HG02943 (cell line): Measurements from ENCODE around the gene GNA15.
"Not testable (repeated sequence)": the region's sequence is repeated elsewhere in the genome, so short reads cannot be mapped to it uniquely, and the experiment has no call there.

Source experiments
- ATAC-seq: cut with Tn5 transposase; IDR thresholded peaks from one replicate; pipeline ENCODE4 v1.9.1; 2021; ENCODE audit warnings: mild to moderate bottlenecking, low read depth, moderate library complexity; ENCODE audit not compliant: unreplicated experiment

The GNA15 gene, protein sequence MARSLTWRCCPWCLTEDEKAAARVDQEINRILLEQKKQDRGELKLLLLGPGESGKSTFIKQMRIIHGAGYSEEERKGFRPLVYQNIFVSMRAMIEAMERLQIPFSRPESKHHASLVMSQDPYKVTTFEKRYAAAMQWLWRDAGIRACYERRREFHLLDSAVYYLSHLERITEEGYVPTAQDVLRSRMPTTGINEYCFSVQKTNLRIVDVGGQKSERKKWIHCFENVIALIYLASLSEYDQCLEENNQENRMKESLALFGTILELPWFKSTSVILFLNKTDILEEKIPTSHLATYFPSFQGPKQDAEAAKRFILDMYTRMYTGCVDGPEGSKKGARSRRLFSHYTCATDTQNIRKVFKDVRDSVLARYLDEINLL

DNA sequence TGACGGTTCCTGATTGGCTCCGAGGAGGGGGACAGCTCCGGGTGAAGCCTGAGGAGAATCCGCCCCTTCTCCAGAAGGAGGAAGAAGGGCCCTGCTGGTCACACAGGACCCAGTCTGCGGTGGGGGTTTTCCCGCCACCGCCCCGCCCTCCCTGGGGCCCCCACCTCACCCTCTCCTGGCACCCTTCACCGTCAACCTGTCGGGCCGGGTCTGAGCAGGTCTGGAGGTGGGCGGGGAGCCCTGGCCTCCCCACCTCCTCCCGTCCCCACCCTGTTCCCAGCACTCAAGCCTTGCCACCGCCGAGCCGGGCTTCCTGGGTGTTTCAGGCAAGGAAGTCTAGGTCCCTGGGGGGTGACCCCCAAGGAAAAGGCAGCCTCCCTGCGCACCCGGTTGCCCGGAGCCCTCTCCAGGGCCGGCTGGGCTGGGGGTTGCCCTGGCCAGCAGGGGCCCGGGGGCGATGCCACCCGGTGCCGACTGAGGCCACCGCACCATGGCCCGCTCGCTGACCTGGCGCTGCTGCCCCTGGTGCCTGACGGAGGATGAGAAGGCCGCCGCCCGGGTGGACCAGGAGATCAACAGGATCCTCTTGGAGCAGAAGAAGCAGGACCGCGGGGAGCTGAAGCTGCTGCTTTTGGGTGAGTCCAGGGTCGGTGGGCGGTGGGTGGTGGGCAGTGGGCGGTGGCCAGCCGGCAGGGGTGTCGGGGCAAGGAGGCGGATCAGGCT lies at the start of gene GNA15:
Gene GNA15 (plus strand): TSS at position 73 of the 723 bp plus-strand sequence. CDS start 418 bp downstream, at position 491.
- ATAC-seq, result no peak

DNA sequence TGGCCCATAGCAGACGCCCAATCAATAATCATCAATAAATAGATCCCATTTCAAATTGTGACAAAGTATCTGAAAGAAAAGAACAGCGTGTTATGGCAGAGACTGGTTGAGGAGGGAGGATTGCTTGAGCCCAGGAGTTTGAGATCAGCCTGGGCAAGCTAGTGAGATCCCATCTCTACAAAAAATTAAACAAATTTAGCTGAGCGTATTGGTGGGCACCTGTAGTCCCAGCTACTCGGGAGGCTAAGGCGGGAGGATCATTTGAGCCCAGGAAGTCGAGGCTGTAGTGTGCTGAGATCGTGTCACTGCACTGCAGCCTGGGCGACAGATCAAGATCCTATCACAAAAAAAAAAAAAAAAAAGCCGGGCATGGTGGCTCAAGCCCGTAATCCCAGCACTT lies 48.1 kb upstream of the GNA15 start:
- no peak for ATAC-seq

DNA sequence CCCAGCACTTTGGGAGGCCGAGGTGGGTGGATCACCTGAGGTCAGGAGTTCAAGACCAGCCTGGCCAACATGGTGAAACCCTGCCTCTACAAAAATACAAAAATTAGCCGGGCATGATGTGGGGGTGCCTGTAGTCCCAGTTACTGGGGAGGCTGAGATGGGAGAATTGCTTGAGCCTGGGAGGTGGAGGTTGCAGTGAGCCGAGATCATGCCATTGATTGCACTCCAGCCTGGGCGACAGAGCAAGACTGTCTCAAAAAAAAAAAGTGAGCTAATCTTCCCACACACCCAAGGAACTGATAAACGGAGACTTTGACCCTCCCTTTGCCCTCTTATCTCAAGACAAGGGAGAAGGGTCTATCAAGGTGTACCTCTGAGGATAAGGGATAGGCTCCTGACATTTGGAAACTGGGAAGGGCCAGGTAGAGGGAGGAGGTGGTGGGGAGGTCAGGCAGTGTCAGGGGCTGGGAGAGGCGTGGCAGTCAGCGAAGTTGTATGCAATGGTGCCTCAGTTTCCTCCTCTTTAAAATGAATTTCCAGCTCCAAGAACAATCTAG lies 46.5 kb upstream of the GNA15 start:
- ATAC-seq, result not testable (repeated sequence)

DNA sequence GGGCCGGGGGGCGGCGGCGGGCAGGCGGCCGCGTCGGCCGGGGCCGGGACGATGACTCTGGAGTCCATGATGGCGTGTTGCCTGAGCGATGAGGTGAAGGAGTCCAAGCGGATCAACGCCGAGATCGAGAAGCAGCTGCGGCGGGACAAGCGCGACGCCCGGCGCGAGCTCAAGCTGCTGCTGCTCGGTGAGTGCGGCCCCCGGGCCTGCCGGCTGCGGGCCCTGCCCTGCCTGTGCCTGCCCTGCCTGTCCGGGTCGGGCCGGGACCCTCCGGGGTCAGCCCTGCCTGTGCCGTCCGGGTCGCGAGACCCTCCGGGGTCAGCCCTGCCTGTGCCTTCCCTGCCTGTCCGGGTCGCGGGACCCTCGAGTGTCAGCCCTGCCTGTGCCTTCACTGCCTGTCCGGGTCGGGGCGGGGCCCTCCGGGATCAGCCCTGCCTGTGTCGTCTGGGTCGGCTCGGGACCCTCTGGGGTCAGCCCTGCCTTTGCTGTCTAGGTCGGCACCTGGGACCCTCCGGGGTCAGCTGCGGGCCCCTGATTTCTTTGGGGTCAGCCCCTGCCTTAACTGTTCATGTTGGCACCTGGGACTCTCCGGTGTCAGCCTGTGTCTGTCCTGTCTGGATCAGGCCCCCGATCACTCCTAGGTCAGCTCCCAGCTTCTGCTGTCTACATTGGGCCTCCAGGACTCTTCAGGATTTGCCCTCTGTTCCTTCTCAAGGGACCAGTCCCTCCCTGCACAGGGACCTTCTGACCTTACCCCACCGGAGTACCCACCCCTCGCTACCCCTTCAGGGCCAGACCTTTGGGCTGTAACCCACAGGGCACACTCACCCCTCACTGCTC lies 41.0 kb upstream of the GNA15 start:
- ATAC-seq, result no peak

DNA sequence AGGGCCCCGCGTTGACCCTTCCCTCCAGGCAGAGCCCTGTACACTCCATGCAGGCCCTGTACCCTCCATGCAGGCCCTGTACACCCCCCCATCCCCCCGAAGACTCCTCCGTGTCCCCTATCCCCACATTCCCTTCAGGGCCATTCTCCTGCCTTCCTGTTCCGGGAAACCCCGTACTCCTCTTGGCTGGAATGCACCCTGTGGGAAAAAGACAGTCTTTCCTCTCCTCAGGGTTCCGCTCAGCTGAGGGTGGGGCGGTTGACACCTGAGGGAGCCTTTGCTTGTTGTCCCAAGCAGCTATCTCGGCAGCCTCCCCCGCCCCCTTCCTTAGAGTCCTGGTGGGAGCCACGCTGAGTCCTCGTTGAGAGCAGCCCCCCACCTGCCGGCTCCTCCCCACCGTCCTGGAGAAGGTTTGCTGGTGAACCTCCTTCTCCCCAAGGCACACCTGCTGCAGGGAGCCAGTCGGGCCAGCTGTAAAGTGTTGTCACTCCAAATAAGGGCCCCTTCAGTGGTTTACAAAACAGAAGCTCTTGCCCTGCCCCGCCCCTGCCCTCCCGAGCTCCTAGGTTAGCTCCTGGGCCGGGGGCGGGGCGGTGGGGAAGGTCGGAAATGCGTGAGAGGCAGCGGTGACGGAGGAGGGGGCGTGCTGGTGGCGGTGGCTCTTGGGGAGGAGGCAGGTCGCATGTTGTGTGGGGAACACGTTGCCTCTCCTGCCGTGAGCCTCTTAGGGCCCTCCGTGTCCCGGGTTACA lies 40.2 kb upstream of the GNA15 start:
- ATAC-seq, result no peak

DNA sequence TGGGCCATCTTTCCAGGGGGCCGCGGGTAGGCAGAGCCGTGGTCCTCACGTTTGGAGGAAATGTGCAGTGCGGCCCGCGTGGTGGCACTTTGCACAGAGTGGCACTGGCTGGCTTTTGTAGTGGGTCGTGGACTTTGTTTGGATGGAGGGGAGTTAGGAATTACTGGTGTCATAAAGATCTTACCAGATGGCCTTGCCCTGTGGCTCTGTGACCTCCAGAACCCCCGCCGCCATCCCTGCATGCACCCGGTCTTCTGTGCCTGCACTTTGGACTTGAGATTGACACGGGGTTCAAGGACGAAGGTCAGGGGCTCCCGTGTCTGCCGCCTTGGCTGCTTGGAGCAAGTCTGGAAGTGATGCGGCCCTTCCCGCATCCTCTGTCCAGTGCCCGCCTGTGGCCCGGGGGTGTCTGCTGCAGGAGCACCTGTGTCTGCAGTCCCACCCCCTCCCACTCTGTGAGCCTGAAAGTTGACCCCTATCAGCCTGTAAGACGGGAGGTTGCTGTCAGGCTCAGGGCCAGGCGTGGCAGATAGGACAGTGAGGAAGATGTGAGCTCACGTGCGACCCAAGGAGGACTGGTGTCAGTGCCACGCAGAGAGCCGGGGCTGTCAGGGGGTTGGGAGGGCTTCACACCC lies 39.4 kb upstream of the GNA15 start:
- ATAC-seq, result no peak

DNA sequence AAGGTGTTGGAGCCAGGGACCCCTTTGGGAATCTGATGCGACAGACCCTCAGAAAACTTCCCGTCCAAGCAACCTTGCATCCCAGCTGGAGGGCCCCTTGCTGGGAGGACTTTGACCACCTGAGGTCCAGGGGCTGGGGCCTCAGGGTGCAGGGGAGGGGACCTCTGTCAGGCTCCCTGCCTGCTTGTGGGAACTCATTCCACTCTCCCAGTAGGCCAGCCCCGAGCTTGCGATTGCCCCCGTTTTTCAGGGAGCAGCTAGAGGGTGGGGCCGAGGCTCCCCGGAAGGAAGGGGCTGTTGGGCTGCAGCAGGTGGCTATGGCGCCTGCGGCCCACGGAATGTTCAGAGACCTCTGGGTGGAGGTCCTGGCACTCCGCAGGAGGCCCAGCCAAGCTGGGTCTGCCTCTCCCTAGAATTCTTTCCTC lies 38.9 kb upstream of the GNA15 start:
- ATAC-seq, result no peak

DNA sequence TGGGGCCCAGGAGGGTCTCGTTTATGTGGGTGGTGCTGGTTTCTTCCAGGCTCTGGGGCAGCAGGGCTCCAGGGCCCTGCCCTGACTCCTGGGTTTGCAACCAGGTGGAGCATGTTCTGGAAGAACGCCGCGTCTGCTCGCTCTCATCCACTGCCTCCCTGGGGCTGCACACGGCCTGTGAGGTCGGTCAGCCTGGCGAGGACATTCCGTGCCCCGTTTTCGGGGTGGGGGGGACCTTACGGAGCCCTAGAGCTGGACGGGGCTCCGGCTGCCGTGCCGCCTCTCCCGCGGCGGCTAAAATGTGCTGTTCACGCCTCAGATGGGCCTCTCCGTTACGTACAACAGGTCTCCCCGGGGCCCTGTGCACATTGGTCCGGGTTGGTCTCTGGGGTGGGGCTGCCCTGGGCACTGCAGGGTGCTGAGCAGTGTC lies 38.4 kb upstream of the GNA15 start:
- no peak for ATAC-seq

DNA sequence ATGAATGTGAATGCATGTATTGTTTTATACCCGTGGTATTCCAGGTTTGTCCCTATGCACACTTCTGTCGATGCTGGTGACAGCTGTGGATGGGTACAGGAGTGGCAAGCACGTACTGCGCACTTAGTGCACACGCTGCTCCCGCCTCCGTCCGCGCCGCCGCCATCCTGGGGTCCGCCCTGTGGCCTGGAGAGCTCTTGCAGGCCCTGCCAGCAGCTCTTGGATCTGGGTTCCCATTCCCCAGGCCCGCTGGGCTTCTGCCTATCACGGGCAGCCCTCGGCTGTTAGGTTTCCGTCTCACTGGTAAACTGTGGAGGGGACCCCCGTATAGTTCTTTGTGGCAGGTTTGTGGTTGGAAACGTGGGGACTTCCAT lies 37.7 kb upstream of the GNA15 start:
- ATAC-seq, result no peak

DNA sequence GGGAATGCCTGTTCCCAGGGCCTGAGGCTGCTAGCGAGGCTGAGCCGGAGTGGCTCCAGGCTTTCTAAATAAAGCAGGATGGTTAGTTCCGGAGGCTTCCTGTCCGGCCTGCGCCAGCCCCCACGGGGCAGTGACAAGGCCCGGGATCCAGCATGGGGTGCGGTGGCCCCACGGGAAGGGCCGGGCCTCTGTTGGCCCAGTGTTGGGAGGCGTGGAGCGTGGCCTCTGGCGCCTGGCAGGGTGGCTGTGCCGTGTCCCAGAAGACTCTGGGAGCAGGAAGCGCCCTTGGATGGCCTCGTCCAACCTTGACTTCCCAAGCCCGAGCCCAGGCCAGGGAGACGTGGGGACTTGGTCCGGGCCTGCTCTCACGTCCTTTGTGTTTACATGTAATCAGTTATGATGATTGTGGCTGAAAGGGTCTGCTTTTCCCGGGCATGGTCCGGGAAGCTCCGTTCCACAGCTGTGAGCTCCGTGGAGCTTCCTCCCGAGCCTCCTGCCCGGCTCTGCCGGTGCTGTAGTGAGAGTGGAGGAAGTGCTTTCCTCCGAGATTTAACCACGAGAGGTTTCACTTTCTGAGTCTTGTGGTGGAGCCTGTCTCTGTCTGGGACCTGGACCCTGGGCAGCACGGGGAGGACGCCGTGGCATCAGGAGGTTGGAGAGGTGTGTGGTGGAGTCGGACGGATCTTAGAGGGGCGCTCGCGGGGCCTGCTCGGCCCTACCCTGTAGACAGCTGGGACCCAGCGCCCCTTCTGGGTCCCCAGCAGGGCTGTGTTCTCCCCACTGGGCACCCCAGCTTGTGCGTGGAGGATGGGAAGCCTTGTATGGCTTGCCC lies 37.1 kb upstream of the GNA15 start:
- no peak for ATAC-seq

DNA sequence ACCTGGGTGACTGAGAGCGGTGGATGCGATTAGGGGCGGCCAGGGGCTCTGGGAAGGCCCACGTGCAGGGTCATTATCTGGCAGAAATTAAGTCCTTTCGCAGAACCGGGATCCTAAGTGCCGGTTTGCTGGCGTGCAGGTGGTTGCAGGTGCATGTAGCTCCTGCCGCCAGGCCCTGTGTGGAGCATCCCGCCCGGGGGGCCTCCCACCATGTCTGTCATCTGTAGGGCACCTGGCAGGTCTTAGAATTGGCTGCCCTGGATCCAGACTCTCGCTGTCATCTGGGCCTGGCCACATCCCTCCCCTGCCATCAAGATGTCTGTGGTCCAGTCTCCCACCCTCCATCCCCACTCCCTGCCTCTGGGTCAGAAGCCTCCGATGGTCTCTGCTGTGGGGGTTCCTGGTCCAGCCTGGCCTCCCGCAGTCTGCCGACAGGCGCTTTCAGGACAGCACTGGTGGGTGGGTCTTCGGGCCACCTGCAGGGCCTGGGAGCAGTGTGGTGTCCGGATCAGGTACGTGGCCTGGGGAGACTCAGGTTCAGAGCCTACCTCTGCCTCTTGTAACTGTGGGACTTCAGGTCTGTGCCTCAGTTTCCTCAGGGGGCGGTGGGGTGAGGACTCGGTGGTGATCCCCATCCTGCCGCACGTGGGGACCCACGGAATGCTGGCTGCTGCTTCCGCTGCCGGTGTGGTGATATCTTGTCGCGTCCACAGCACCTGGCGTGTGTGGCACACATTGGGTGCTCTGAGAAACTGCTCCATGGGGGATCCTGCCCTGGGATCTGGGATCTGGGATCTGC lies 36.3 kb upstream of the GNA15 start:
- no peak for ATAC-seq

DNA sequence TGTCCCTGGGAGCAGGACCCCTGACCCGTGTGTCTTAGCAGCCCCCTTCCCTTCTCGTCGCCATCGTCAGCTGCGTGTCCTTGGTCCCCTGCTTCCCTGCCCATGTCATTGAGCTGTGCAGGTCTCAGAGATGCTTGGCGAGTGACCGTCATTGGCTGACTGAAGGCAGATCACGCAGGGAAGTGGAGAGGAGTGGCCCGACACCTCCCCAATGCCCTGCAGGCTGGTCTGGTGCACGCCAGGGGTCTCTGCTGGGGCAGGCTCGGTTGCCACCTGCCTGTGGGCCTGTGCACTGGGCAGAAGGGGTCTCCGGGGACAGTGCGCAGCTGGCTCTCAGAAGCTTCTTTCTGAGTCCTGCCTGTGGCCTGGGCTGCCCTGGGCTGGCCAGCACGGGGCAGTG lies 35.5 kb upstream of the GNA15 start:
- no peak for ATAC-seq

DNA sequence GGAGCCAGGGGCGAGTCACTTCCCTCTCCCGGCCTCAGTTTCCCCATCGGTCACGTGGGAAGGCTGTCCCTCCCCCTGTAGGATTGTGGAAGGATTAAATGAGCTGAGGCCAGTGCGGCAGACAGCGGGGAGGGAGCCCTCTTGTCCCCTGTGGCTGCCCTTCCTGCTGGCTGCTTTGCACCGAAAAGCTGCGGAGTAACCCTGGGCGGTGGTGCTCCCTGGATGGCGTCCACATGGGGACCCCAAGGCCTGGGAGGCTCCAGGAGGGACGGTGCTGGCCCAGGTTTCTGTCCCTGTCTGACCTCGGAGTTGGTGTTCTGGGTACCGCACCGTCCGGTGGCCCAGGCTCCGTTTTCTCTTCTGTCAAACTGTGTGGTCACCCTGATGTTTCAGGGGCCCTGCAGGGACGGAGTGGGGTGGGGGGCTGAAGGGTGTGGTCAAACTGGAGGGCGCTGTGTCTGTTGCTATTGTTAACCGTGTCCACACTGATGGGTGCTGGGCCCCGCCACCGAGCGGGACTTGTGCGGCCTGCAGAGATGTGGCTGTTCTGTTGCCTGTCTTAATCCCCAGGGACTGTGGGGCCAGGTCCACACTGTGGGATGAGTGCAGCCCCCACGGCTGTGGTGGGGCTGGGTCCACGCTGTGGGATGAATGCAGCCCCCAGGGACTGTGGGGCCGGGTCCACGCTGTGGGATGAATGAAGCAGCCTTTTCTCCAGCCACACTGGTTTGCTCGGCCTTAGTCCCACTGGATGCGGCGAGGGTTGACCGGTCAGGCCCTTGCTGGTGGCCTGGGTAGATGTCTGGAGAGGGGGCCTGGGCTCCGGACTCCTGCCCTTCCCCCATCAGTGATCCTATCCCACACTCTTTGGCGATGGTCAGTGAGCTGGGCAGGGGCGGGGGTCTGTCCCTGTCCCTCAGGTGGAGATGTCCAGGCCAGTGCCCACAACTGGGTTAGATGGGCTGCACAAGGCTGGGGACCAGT lies 34.8 kb upstream of the GNA15 start:
- no peak for ATAC-seq

DNA sequence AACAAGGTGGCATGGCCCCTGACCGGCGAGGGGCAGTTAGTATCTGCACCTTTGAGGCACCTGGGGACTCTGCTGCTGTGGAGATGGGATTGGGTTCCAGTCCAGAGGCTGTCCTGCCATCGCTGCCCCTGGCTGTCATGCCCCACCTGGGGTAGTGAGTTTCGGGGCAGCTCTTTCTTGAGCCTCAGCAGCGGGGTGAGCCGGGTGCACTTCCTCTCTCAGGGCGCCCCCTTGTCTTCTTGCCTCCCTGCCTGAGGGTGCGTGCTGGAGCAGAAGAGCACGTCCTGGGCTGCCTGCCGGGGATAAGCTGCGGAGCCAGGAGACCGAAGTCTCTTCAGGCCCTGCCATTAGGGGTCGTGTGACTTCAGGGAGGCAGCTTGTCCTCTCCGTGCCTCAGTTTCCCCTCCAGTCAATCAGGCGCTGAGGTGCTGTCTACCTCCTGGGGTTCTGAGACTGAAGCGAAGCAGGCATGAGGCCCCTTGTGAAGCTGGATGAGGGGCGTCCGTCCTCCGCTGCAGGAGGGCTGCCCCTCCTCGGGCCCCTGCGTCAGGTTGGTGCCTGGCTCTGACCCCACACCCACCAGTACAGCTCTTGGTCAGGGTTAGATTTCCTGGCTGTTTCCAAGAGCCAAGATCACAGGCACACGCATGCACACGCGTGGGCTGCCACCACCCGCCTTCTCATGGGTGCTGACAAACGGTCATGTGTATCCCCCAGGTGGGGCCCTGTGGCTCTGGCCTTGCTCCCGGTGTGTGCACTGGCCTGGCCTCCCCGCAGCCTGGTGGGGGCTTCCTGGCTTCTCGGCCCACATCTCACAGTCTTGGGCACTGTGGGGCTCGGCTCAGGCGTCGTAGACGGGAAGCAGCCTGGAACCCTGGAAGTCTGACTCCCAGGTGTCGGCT lies 33.3 kb upstream of the GNA15 start:
- ATAC-seq, result no peak

DNA sequence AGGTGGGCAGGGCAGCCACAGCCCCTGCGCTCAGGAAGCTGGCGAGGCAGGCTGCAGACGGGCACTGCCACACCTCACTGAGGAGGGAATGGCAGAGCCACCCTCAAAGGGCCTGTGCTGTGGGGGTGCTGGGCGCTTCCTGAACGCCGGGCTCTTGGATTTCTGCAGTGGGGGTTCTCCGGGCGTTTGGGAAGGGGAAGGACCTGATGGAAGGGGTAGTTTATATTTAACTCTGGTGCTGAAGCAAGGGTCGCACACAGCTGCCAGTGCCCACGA lies 31.2 kb upstream of the GNA15 start:
- no peak for ATAC-seq
